Retinal pigment epithelial cell (primary cell): ENCODE data around the gene UGT1A4.

Source experiments
- DNase-seq: peaks from one replicate; pipeline ENCODE4 v3.0.0-alpha.2; 2010; ENCODE audit warnings: low read depth
- H3K4me3 ChIP-seq: 2 replicates; pipeline ENCODE4 v1.5.1; 2011; ENCODE audit warnings: mild to moderate bottlenecking, low read length, control low read depth, moderate library complexity
- TF ChIP-seq, protein P1 (sequence below): conservative IDR thresholded peaks from 2 replicates; pipeline ENCODE4 v1.5.1; 2011; ENCODE audit warnings: low read depth, low read length, control low read depth, inconsistent platforms

The UGT1A4 gene

GRCh38 chr2:233799087-233799665, 80.6 kb downstream of the UGT1A4 start:
- no peak for DNase-seq
- TF ChIP-seq, protein P1, sequence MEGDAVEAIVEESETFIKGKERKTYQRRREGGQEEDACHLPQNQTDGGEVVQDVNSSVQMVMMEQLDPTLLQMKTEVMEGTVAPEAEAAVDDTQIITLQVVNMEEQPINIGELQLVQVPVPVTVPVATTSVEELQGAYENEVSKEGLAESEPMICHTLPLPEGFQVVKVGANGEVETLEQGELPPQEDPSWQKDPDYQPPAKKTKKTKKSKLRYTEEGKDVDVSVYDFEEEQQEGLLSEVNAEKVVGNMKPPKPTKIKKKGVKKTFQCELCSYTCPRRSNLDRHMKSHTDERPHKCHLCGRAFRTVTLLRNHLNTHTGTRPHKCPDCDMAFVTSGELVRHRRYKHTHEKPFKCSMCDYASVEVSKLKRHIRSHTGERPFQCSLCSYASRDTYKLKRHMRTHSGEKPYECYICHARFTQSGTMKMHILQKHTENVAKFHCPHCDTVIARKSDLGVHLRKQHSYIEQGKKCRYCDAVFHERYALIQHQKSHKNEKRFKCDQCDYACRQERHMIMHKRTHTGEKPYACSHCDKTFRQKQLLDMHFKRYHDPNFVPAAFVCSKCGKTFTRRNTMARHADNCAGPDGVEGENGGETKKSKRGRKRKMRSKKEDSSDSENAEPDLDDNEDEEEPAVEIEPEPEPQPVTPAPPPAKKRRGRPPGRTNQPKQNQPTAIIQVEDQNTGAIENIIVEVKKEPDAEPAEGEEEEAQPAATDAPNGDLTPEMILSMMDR: no peak
- no peak overlapping the region for H3K4me3 ChIP-seq

DNA sequence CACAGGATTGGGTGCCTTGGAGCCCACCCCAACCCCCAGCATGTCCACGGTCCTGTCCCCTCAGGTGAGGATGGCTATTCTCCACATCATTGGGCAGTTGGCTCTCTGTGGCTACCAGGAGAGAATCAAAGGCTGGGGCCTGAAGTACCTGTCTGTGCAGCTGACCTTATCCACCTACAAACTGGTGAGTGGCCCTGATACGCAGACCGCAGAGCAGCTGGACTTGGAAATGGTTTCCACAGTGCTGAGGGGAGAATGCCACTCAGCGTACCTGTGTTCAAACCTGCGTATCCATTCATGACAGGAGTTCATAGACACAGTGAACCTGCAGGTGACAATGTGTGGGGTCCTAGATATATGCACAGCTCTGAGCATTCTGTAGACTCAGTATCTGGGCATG, 81.2 kb downstream of the UGT1A4 start:
- TF ChIP-seq, protein P1: no peak
- no peak for DNase-seq
- H3K4me3 ChIP-seq: no peak overlapping the region

GRCh38 chr2:233800208-233800607, 81.7 kb downstream of the UGT1A4 start:
- no peak for DNase-seq
- H3K4me3 ChIP-seq: no peak overlapping the region
- TF ChIP-seq, protein P1: no peak

GRCh38 chr2:233801357-233802131, 83.0 kb downstream of the UGT1A4 start:
- no peak for DNase-seq
- TF ChIP-seq, protein P1: no peak
- no peak overlapping the region for H3K4me3 ChIP-seq

GRCh38 chr2:233802132-233802815, 83.7 kb downstream of the UGT1A4 start:
- TF ChIP-seq, protein P1: no peak
- no peak for DNase-seq

DNA sequence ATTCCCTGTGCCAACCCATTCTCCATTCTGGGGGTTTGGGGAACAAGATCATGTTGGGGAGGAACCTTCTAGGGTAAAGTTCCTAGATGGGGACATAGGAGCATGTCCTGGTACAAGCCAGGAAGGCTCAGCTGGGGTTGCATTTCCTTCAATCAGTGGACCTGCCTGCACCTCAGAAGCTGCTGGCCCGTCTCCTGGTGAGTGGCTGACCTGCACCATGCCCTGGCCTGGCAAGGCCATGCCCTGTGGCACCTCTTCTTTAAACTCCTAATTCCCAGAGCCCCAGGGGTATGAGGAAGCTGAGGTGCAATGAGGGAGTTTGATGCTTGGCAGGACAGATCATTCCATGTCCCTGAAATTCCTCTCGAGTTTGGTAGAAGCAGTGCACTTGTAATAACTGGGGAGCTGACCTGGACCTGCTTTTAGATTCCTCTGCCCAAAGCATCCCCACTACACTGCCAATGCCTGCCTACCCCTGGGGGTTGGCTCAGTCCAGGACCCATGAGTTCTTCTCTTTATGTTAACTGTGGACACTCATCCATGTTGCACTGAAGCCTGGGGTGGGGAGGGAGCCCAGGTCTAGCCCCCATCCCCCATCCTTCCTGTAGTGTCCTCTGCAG, 84.9 kb downstream of the UGT1A4 start:
- TF ChIP-seq, protein P1: no peak
- no peak overlapping the region for H3K4me3 ChIP-seq
- DNase-seq: no peak

More at GRCh38 chr2:233802132-233802815, 83.7 kb downstream of the UGT1A4 start:
- H3K4me3 ChIP-seq: no peak overlapping the region
